Stimulated activated CD4-positive, alpha-beta T cell treated with anti-CD3 and anti-CD28 coated beads, Interleukin-2, amount 100 ng/mL, for 4 hours (primary cell): Measurements from ENCODE around the gene ABI3BP.
A peak's percentile ranks its signal among the peaks of the same experiment; 100 is the strongest.
"Not testable (repeated sequence)": the region's sequence is repeated elsewhere in the genome, so short reads cannot be mapped to it uniquely, and the experiment has no call there.

Source experiments
- DNase-seq: peaks from one replicate; pipeline ENCODE4 v3.0.0-alpha.2; 2020; ENCODE audit warnings: low read depth

The ABI3BP gene, protein sequence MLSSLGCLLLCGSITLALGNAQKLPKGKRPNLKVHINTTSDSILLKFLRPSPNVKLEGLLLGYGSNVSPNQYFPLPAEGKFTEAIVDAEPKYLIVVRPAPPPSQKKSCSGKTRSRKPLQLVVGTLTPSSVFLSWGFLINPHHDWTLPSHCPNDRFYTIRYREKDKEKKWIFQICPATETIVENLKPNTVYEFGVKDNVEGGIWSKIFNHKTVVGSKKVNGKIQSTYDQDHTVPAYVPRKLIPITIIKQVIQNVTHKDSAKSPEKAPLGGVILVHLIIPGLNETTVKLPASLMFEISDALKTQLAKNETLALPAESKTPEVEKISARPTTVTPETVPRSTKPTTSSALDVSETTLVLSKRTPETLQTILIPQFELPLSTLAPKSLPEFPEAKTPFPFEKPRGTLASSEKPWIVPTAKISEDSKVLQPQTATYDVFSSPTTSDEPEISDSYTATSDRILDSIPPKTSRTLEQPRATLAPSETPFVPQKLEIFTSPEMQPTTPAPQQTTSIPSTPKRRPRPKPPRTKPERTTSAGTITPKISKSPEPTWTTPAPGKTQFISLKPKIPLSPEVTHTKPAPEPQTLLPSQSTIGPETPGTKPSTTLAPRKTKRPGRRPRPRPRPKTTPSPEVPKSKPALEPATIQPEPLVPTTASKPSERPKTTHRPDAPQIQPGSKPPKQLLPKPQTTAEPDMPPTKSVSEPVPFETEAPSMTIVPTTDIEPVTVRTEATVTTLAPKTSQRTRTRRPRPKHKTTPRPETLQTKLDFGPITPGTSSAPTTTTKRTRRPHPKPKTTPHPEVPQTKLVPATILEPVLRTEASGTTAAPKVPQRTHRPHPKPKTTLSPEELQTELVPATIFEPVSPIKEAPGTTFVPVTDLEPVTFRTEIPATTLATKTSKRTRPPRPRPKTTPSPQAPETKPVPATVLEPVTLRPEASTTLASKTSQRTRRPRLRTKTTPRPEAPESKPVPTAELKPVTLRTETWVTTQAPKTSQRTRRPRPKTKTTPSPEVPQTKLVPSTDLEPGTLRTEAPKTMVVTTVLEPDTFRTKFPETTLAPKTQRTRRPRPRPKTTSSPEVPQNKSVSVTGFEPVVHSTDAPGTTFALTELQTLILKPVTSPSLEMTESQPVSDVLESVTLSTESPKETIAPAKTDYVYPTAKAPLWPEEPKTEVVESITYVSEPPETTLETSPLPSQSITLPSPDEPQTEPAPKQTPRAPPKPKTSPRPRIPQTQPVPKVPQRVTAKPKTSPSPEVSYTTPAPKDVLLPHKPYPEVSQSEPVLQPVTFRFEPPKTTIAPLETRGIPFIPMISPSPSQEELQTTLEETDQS (N-terminal part only)

DNA sequence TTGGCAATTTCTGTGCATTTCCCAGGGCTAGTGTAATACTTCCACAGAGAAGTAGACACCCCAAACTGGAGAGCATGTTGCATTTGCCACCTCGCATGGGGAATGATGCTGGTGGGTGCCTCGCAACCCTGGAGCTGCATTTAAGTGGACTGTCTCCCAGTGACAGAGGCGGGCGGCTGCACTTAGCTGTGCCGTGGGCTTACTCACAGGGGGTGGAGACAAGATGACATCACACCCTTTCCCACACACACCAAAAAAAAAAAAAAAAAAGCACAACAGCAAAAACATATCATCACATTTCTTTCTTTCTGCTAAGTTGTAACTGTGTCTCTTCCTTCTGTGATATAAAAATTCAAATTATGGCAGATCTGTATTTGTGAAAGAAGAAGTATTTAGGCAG, at the start of gene ABI3BP:
Gene ABI3BP (minus strand): TSS at position 113 of the 400 bp plus-strand sequence. CDS start 37 bp downstream, at position 76.
- peak; percentile 2 for DNase-seq

- no peak for DNase-seq
Measured at GRCh38 chr3:101039285-101039684, 46.1 kb upstream of the ABI3BP start.

DNA sequence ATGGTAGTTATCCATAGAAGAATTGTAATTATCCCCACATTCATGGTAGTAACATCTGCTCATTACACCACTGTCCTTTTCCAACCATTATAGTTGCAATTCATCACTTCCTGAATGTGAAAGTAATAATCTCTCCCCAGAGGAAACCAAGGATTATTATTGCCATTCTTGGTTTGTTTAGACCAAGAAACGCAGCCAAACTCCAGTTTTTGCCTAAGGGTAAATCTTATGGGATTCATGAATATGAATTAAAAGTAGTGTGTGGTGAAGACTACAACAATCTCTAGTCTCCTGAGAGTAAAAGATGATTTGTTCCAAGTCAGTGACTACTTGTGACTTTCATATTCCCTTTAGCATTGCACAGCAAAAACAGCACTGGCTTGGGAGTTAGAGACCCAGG, 45.7 kb upstream of the ABI3BP start:
- no peak for DNase-seq

GRCh38 chr3:101038393-101038792, 45.2 kb upstream of the ABI3BP start:
- no peak for DNase-seq

DNA sequence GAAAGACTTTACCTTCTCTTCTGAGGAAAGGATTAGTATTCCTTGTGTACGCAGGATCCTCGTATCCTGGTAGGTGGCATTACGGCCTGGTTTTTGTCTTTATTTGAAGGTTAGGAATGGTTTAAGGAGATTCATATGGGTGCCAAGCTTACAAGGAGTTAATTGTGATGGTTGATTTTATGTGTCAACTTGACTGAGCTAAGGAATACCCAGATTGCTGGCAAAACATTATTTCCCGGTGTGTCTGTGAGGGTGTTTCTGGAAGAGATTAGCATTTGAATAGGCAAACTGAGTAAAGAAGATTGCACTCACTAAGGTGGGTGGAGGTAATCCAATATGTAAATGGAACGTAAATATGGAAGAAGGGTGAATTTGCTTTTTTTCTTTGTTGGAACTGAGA, 44.4 kb upstream of the ABI3BP start:
- DNase-seq: no peak

GRCh38 chr3:101036676-101037075, 43.5 kb upstream of the ABI3BP start:
- DNase-seq: no peak

GRCh38 chr3:101036213-101036618, 43.0 kb upstream of the ABI3BP start:
- no peak for DNase-seq

- no peak for DNase-seq
Measured at GRCh38 chr3:101027286-101027685, 34.1 kb upstream of the ABI3BP start.

DNA sequence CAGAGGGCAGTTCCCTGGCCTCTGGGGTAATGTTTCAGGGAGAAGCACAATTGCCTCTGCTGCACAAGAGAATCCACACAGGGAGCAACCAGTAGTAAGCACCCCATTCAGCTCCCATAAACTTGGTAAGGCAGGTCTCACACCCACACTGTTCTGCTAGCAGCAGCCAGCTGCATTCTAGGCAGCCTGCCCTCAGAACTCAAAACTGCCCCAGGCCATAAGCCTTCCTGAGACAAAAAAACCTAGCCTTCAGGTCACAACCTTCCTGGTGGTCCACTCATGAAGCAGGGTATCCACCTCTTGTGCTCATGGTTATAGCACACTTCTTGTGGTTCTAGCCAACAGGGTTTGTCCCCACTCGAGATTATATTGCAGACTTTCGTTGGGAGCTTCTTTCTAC, 33.7 kb upstream of the ABI3BP start:
- DNase-seq: no peak

GRCh38 chr3:101026244-101026643, 33.0 kb upstream of the ABI3BP start:
- DNase-seq: no peak

DNA sequence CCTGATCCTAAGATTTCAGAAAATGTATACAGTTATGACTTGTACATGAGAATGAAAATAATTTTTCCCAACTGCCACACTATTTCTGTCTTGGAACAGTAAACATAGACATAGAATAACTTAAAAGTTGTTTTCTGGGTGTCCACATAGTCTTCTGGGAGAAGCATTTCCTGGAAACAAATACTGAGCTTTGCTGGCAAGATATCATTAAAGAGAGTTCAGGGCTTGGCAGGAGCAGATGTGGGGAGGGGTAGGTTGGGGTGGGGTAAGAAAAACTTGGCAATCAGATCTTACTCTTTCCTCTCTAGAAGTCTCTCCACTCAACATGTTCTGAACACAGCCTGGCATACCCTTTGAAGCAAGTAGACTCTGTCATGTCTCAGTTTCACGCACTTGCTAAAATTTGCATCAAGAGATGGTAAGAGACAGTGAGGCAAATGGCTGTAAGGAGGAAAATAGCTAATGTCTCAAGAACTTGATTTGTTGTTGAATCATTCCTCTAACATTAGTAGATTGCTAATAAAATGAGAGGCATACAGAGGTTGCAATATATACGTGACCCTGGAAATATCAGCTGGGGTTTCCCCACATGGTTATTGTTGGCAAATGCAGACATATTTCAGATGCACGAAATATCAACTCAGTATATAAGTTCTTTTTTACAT, 27.3 kb upstream of the ABI3BP start:
- DNase-seq: no peak

DNA sequence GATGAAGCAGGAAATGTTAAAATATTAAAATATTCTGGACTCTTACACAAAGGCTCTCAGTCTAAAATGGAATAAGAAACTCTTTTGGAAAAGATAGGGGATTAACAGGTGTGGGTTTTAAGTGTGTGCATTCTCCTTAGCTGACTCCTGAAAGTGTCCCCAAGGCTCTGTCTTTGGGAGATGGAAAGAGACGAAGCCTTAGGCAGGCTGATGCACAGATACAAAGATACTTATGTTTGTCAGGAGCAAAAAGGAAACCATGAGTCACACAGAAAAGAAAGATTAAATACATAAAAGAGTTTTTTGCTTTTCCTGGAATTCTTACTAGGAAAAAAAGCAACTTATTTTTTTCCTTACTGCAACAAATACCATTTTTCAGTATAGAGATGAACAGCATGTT, 23.8 kb upstream of the ABI3BP start:
- no peak for DNase-seq

DNA sequence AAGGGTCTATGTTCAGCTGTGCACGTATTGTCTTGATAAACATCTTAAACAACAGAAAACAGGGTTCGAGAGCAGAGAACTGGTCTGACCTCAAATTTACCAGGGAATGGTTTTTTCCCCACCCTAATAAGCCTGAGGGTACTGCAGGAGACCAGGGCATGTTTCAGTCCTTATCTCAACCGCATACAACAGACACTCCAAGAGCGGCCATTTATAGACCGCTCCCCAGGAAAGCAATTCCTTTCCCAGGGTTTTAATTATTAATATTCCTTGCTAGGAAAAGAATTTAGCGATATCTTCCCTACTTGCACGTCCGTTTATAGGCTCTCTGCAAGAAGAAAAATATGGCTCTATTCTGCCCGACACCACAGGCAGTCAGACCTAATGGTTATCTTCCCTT, 19.1 kb upstream of the ABI3BP start:
- DNase-seq: not testable (repeated sequence)

DNA sequence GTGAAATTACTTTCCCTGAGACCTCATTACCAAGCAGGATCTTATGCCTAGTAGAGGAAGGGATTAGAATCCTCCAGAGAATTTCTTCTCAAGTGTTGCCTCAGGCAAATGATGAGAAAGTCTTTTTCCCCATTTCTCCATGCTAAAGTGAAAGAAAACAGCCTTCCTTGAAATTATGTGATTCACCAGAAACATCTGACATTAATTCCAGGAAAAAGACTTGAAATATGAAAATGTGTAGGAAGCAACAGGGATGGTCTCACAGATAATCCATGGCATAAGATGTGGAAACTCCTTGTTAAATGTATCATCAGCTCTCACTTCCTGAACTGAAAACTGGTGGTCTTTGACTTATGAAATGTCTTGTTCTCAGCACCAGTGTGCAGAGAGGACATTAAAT, 17.9 kb upstream of the ABI3BP start:
- no peak for DNase-seq

DNA sequence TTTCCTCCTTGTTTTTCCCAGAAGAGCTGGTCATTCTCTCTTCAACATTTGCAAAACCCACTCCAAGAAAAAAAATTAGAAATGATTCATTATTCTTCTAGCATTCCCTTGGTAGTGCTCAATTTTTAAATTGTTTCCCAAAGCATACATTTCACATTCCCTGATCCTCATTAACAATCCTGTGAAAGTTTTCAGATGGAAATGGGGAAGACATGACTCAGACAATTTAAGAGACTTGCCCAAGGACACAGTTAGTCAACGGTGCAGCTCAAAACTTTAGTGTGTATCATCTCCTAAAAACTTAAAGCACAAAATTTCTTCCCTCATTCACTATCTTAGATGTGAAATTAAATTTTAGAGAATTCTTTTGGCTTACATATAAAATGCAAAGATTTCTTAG, 17.1 kb upstream of the ABI3BP start:
- DNase-seq: no peak

DNA sequence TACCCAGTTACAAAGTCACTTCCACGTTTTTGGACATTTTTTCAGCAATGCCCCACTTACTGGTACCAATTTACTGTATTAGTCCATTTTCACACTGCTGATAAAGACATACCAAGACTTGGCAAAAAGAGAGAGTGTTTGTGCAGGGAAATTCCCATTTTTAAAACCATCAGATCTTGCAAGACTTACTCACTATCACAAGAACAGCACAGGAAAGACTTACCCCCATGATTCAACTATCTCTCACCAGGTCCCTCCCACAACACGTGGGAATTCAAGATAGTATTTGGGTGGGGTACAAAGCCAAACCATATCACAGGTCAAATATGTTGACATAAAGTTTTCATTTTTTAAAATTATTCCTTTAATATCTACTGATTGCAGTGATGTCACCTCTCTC, 16.2 kb upstream of the ABI3BP start:
- no peak for DNase-seq

GRCh38 chr3:100999160-100999559, 5.9 kb upstream of the ABI3BP start:
- no peak for DNase-seq

GRCh38 chr3:100994809-100995208, 1.6 kb upstream of the ABI3BP start:
- DNase-seq: no peak

- no peak for DNase-seq
Measured at GRCh38 chr3:100994187-100994586, 966 bp upstream of the ABI3BP start.

GRCh38 chr3:100992231-100993012, 799 bp downstream of the ABI3BP start:
- no peak for DNase-seq

DNA sequence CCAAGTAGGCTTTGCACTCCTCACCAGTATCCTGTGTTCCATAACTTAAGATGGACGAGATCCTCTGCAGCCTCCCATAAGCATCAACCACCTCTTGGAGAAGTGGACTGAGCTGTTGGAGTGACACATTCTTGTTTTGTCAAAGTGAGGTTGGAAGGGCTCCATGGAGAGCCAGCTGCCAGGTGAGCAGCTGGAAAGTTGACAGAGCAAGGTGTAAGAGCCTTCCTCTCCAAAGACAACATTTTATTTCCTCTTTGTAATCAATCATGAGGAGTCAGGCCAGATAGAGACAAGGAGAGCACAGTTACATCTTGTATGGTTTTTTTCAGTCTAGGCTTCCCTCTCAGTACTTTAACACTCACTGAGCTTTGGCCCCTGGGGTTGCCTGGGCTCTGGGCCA, 5.1 kb downstream of the ABI3BP start:
- DNase-seq: no peak
